OCI-LY3 (cell line): ENCODE data around the gene F2.

ENCODE experiments used
- H2AFZ ChIP-seq: fragments of 200-600, 300-600 bp; shearing (Covaris generic); 2 replicates; pipeline ENCODE4 v1.6.0; 2014; ENCODE audit warnings: antibody characterized with exemption, low read depth, low read length
- H3K27ac ChIP-seq: fragments of 200-600, 300-600 bp; sonication (generic); 2 replicates; pipeline ENCODE4 v1.5.1; 2014; ENCODE audit warnings: mild to moderate bottlenecking, low read length, moderate library complexity, mixed read lengths
- H3K27me3 ChIP-seq: fragments of 200-600, 300-600 bp; sonication (generic); 2 replicates; pipeline ENCODE4 v1.6.1; 2014; ENCODE audit warnings: low read depth, low read length, mixed read lengths
- H3K36me3 ChIP-seq: fragments of 200-600, 300-600 bp; sonication (generic); replicated peaks from 2 replicates; pipeline ENCODE3; 2014; ENCODE audit warnings: low read depth, low read length, mixed read lengths
- H3K4me1 ChIP-seq: fragments of 300-600, 200-600 bp; sonication (generic); 2 replicates; pipeline ENCODE4 v1.6.1; 2014; ENCODE audit warnings: low read length, mixed read lengths
- H3K4me2 ChIP-seq: fragments of 200-600, 300-600 bp; sonication (generic); 2 replicates; pipeline ENCODE4 v1.6.1; 2014; ENCODE audit warnings: low read length, mixed read lengths
- H3K4me3 ChIP-seq: fragments of 300-600, 200-600 bp; sonication (generic); 2 replicates; pipeline ENCODE4 v1.5.1; 2014; ENCODE audit warnings: antibody characterized with exemption, mild to moderate bottlenecking, low read length, moderate library complexity
- H3K79me2 ChIP-seq: fragments of 300-600, 200-600 bp; shearing (Covaris generic); 2 replicates; pipeline ENCODE4 v1.6.1; 2014; ENCODE audit warnings: mild to moderate bottlenecking, low read length, mixed read lengths
- H3K9ac ChIP-seq: fragments of 300-600, 200-600 bp; shearing (Covaris generic); 2 replicates; pipeline ENCODE4 v1.6.0; 2014; ENCODE audit warnings: mild to moderate bottlenecking, low read length, moderate library complexity
- H3K9me3 ChIP-seq: fragments of 200-600, 300-600 bp; shearing (Covaris generic); 2 replicates; pipeline ENCODE4 v1.6.1; 2014; ENCODE audit warnings: low read length, mixed read lengths; ENCODE audit not compliant: insufficient read depth
- H4K20me1 ChIP-seq: fragments of 200-600, 300-600 bp; sonication (generic); 2 replicates; pipeline ENCODE4 v1.6.1; 2016; ENCODE audit warnings: low read length, mixed read lengths; ENCODE audit not compliant: insufficient read depth
- EZH2phosphoT487 ChIP-seq: fragments of 200-600 bp; shearing (Covaris generic); IDR thresholded peaks from 2 replicates; pipeline ENCODE4 v1.6.1; 2018; ENCODE audit warnings: antibody characterized with exemption, mixed run types, low read depth
- TF ChIP-seq, protein P1 (sequence below): fragments of 200-600, 300-600 bp; sonication (generic); IDR thresholded peaks from 2 replicates; pipeline ENCODE4 v1.5.1; 2014; ENCODE audit warnings: antibody characterized with exemption, low read length, low read depth

F2 gene

DNA sequence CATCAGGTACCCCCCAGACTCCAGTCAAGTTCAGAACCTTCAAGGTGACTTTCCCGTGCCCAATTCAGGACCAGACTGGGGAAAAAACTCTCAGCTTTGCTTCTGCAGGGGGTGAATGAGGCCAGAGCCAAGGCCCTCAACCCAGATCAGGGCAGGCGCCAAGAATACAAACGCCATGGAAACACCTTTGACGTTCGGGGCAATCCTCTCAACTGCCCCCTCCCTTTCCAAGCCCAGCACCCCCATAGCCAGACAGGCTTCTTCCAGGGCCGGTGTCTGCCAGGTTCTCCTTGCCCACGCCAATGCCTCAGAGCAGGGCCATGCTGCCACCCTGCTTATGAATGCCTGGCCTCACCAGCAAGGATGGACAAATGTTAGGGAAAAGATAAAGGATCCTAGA is 24.4 kb upstream of the F2 start:
- TF ChIP-seq EZH2phosphoT487: no peak
- TF ChIP-seq, protein P1, sequence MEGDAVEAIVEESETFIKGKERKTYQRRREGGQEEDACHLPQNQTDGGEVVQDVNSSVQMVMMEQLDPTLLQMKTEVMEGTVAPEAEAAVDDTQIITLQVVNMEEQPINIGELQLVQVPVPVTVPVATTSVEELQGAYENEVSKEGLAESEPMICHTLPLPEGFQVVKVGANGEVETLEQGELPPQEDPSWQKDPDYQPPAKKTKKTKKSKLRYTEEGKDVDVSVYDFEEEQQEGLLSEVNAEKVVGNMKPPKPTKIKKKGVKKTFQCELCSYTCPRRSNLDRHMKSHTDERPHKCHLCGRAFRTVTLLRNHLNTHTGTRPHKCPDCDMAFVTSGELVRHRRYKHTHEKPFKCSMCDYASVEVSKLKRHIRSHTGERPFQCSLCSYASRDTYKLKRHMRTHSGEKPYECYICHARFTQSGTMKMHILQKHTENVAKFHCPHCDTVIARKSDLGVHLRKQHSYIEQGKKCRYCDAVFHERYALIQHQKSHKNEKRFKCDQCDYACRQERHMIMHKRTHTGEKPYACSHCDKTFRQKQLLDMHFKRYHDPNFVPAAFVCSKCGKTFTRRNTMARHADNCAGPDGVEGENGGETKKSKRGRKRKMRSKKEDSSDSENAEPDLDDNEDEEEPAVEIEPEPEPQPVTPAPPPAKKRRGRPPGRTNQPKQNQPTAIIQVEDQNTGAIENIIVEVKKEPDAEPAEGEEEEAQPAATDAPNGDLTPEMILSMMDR: no peak
- peaks cover 14% of the 10 kb centered on the region for H3K79me2 ChIP-seq

DNA sequence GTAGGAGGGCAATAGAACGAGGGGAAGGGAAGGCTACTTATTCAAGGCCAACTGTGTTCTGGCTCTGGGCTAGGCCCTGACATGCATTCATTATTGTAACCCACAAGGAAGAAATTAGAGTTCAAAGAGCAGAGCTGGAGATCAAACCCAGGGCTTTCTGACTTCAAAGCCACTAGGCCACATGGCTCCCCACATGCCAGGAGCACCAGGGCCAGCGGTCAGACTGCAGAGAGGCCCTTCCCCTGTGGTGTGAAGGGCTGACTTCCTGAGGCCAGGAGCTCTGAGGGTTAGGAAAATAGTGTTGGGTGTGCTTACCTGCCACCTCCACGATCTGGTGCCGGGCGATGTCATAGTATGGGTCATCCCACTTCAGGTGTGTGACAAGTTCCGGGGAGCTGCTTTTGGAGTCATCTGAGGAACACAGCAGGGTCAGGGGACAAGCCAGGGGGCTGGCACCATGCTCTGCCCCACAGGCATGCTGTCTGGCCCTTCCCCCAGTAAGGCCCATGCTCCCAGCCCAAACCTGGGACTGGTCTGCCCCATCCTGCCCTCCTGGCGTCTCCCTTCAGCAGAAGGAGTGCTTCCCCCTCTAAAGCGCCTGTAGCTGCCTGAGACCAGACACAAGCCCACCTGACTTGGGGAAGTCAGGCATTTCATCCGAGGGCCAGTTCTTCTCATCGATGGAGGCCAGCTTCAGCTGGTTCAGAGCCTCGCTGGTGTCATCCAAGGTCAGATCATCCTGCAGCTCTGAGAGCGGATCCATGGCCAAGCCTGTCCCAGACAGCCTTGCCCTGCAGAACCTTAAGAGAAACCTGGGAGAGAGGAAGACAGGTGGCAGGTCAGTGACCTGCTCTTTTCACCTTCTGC is 23.4 kb upstream of the F2 start:
- no peaks in the 10 kb centered on the region for H3K27me3 ChIP-seq
- H3K4me2 ChIP-seq: no peak overlapping the region
- peaks cover 4% of the 10 kb centered on the region; the same call in 1 of the 2 replicates for H3K4me1 ChIP-seq
- peaks cover 16% of the 10 kb centered on the region for H3K79me2 ChIP-seq
- H4K20me1 ChIP-seq: 0 out of 2 replicates have a peak, but pooled peaks cover 3% of the 10 kb centered on the region
- peaks cover 9% of the 10 kb centered on the region for H3K36me3 ChIP-seq
- H3K4me3 ChIP-seq: no peak overlapping the region
- H2AFZ ChIP-seq: no peak overlapping the region
- H3K9ac ChIP-seq: no peak overlapping the region
- H3K9me3 ChIP-seq: no peaks in the 10 kb centered on the region
- no peak overlapping the region for H3K27ac ChIP-seq
- no peak for TF ChIP-seq EZH2phosphoT487
- TF ChIP-seq, protein P1: no peak

More for the DNA sequence above, 24.4 kb upstream of the F2 start:
- Histone ChIP-seq H4K20me1 (0 out of 2 replicates have a peak, but pooled peaks cover 3% of the 10 kb centered on the region), H3K9me3 (no peaks in the 10 kb centered on the region), H3K36me3 (peaks cover 9% of the 10 kb centered on the region), H2AFZ (no peak overlapping the region), H3K4me3 (no peak overlapping the region), H3K4me2 (no peak overlapping the region), H3K27ac (no peak overlapping the region), H3K4me1 (peaks cover 2% of the 10 kb centered on the region; the same call in 1 of the 2 replicates), H3K9ac (no peak overlapping the region), H3K27me3 (no peaks in the 10 kb centered on the region)

- H3K27ac ChIP-seq: no peak overlapping the region
- TF ChIP-seq EZH2phosphoT487: no peak
- TF ChIP-seq, protein P1: no peak
- H3K4me3 ChIP-seq: no peak overlapping the region
- no peaks in the 10 kb centered on the region for H3K27me3 ChIP-seq
- H3K36me3 ChIP-seq: peaks cover 9% of the 10 kb centered on the region
- H3K4me1 ChIP-seq: peaks cover 4% of the 10 kb centered on the region; the same call in 1 of the 2 replicates
- peaks cover 20% of the 10 kb centered on the region for H3K79me2 ChIP-seq
- no peak overlapping the region for H3K9ac ChIP-seq
- H4K20me1 ChIP-seq: 0 out of 2 replicates have a peak, but pooled peaks cover 3% of the 10 kb centered on the region
- no peak overlapping the region for H2AFZ ChIP-seq
- H3K4me2 ChIP-seq: no peak overlapping the region
- H3K9me3 ChIP-seq: no peaks in the 10 kb centered on the region
Observed at GRCh38 chr11:46696212-46696558, 22.8 kb upstream of the F2 start.

GRCh38 chr11:46697303-46697702 is 21.7 kb upstream of the F2 start:
- H3K27ac ChIP-seq: no peak overlapping the region
- H3K4me1 ChIP-seq: peaks cover 7% of the 10 kb centered on the region; the same call in 1 of the 2 replicates
- H3K79me2 ChIP-seq: peaks cover 29% of the 10 kb centered on the region

More at GRCh38 chr11:46697303-46697702, 21.7 kb upstream of the F2 start:
- H3K4me3 ChIP-seq: no peak overlapping the region
- H4K20me1 ChIP-seq: 0 out of 2 replicates have a peak, but pooled peaks cover 3% of the 10 kb centered on the region
- H3K27me3 ChIP-seq: no peaks in the 10 kb centered on the region
- H3K9me3 ChIP-seq: no peaks in the 10 kb centered on the region
- no peak for TF ChIP-seq EZH2phosphoT487
- TF ChIP-seq, protein P1: no peak
- no peak overlapping the region for H3K4me2 ChIP-seq
- no peak overlapping the region for H2AFZ ChIP-seq
- peaks cover 10% of the 10 kb centered on the region for H3K36me3 ChIP-seq
- no peak overlapping the region for H3K9ac ChIP-seq
